CD14-positive monocyte (primary cell): Measurements from ENCODE around the gene SPATS2L. TPM values are rescaled to one million over a fixed set of nuclear protein-coding genes. Genes with fewer than 3 reads are reported as not detected.

Source experiments
- DNase-seq, 3 donors: peaks; one replicate each; pipeline ENCODE4 v3.0.0-alpha.2; 2011 to 2022
- H2AFZ ChIP-seq: 2 replicates; pipeline ENCODE4 v1.6.0; 2012; ENCODE audit warnings: mild to moderate bottlenecking, low read depth, low read length, inconsistent platforms; ENCODE audit not compliant: insufficient read depth, poor library complexity, severe bottlenecking
- H3K27ac ChIP-seq, 2 donors: 1 replicate in 1 of 2; 2 replicates in 1 of 2; pipeline ENCODE4 v1.5.1; 2012 to 2013; ENCODE audit warnings: low read length in 2 of 2, control low read depth in 1 of 2, inconsistent platforms in 1 of 2, low read depth in 1 of 2, mild to moderate bottlenecking in 1 of 2
- H3K27me3 ChIP-seq, 2 donors: one replicate each; pipeline versions ENCODE4 v1.6.0 to v1.6.1; 2011 to 2013; ENCODE audit warnings: low read length in 2 of 2; ENCODE audit not compliant: control insufficient read depth in 2 of 2, insufficient read depth in 2 of 2
- H3K36me3 ChIP-seq, 2 donors: replicated peaks in 1 of 2; 1 replicate in 1 of 2; 2 replicates in 1 of 2; pipeline versions ENCODE4 v1.5.1 to v1.6.1; 2012 to 2013; ENCODE audit warnings: low read length in 2 of 2, control low read depth in 1 of 2, inconsistent platforms in 1 of 2, mild to moderate bottlenecking in 1 of 2; ENCODE audit not compliant: insufficient read depth in 2 of 2, control insufficient read depth in 1 of 2
- H3K4me1 ChIP-seq, 2 donors: 1 replicate in 1 of 2; 2 replicates in 1 of 2; pipeline versions ENCODE4 v1.5.1 to v1.6.1; 2012 to 2013; ENCODE audit warnings: low read length in 2 of 2, control low read depth in 1 of 2, inconsistent platforms in 1 of 2, mild to moderate bottlenecking in 1 of 2, moderate library complexity in 1 of 2; ENCODE audit not compliant: insufficient read depth in 2 of 2, control insufficient read depth in 1 of 2
- H3K4me2 ChIP-seq: replicated peaks from 2 replicates; pipeline ENCODE3; 2012; ENCODE audit warnings: low read length, moderate library complexity, mild to moderate bottlenecking; ENCODE audit not compliant: poor library complexity, severe bottlenecking; ENCODE audit errors: extremely low read depth
- H3K4me3 ChIP-seq, 3 experiments: fragments of 200-600 bp in 1 of 3; sonication (generic) in 1 of 3; replicated peaks in 1 of 3; 1 replicate in 2 of 3; 2 replicates in 1 of 3; pipeline ENCODE4 v1.5.1; 2011 to 2013; ENCODE audit warnings: low read length in 3 of 3, mild to moderate bottlenecking in 3 of 3, control low read depth in 2 of 3, low read depth in 2 of 3, inconsistent platforms in 1 of 3, moderate library complexity in 1 of 3
- H3K79me2 ChIP-seq: 2 replicates; pipeline ENCODE4 v1.6.0; 2012; ENCODE audit warnings: mild to moderate bottlenecking, control low read depth, inconsistent platforms, low read length, moderate library complexity; ENCODE audit not compliant: insufficient read depth
- H3K9ac ChIP-seq: 2 replicates; pipeline ENCODE4 v1.6.0; 2017; ENCODE audit warnings: low read length, mild to moderate bottlenecking; ENCODE audit not compliant: insufficient read depth, poor library complexity, severe bottlenecking
- H3K9me3 ChIP-seq, 2 donors: replicated peaks in 1 of 2; 1 replicate in 1 of 2; 2 replicates in 1 of 2; pipeline versions ENCODE4 v1.5.1 to v1.6.1; 2012 to 2013; ENCODE audit warnings: low read length in 2 of 2, control low read depth in 1 of 2; ENCODE audit not compliant: control insufficient read depth in 1 of 2, insufficient read depth in 1 of 2
- H4K20me1 ChIP-seq: 2 replicates; pipeline ENCODE4 v1.6.0; 2012; ENCODE audit warnings: mild to moderate bottlenecking, low read length, control low read depth, moderate library complexity; ENCODE audit not compliant: insufficient read depth
- H3K27ac Mint-ChIP-seq, 7 donors: one replicate each; pipeline ENCODE4 v1.8.0; 2020; ENCODE audit warnings: mild to moderate bottlenecking in 7 of 7, mixed read lengths in 7 of 7, moderate library complexity in 6 of 7, inconsistent platforms in 2 of 7
- H3K27me3 Mint-ChIP-seq, 3 donors: one replicate each; pipeline ENCODE4 v1.8.0; 2021 to 2022; ENCODE audit warnings: low read depth in 3 of 3, mild to moderate bottlenecking in 3 of 3, mixed read lengths in 3 of 3, moderate library complexity in 3 of 3, inconsistent platforms in 1 of 3
- H3K36me3 Mint-ChIP-seq, 2 donors: one replicate each; pipeline ENCODE4 v1.8.0; 2020; ENCODE audit warnings: mixed read lengths in 2 of 2, inconsistent platforms in 1 of 2, mild to moderate bottlenecking in 1 of 2
- H3K4me1 Mint-ChIP-seq: one replicate; pipeline ENCODE4 v1.8.0; 2020; ENCODE audit warnings: mild to moderate bottlenecking, mixed read lengths
- H3K4me3 Mint-ChIP-seq, 2 donors: one replicate each; pipeline ENCODE4 v1.8.0; 2020; ENCODE audit warnings: mild to moderate bottlenecking in 2 of 2, mixed read lengths in 2 of 2, moderate library complexity in 1 of 2
- H3K9me3 Mint-ChIP-seq, 7 donors: one replicate each; pipeline ENCODE4 v1.8.0; 2020 to 2022; ENCODE audit warnings: mixed read lengths in 7 of 7, mild to moderate bottlenecking in 6 of 7, moderate library complexity in 6 of 7, inconsistent platforms in 2 of 7
- WGBS: methylation state at CpG from one replicate; pipeline ENCODE4 v1.1.5; 2013; ENCODE audit warnings: missing lambda C conversion rate; ENCODE audit not compliant: insufficient coverage; 5-methylcytosine and 5-hydroxymethylcytosine counted together
- intact Hi-C, 2 donors: fragments of 100-400 bp; cut with micrococcal nuclease; formaldehyde crosslinking; loops; one replicate each; pipeline versions ENCODE4 v1.15.0 to v1.15.1; 2023
- polyA plus RNA-seq, 3 donors: library from polyadenylated mRNA; depleted of rRNA in 1 of 3; unstranded in 2 of 3; stranded (reverse) in 1 of 3; fragments of 300-500 nt in 2 of 3; fragments of >200 nt in 1 of 3; fragmentation: Illumina TruSeq in 2 of 3; gene quantifications; 1 replicate in 2 of 3; 2 replicates in 1 of 3; pipeline ENCODE4 v1.2.3, GENCODE V29; 2012 to 2021
- TF ChIP-seq, protein P1 (sequence below): fragments of 200-600 bp; IDR thresholded peaks from one replicate; pipeline ENCODE4 v1.8.0; 2022; ENCODE audit warnings: antibody characterized with exemption, mild to moderate bottlenecking

The SPATS2L gene
- polyA plus RNA-seq, 3 donors, result 2.7 to 5.2 (median 3.2) TPM

DNA sequence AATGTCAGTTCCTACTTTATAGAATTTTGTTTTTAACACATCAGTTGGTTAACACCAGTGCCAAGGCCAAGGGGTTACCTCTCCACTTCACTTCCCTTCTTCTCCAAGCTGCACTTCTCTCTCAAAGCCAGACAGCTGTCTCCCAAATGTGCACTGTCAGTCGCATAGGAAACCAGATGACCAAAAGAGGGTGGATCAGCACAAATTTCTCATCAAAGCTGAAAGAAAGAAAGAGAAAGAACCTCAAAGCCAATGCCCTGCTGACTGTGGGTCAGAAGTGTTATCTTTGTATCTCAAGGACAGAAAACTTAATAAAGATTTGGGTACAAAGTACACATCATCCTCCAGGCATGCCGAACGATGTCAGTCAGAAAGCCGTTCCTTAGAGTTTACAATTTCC, 32.2 kb downstream of the SPATS2L start:
- H3K4me2 ChIP-seq, result peak overlapping the region; percentile 65
- WGBS, result no CpG with 5 or more reads among the region's 4 CpGs
- DNase-seq, result peak; percentile 11 to 18 (median 16)
- no peaks in the 10 kb centered on the region for H4K20me1 ChIP-seq
- peaks cover 20% of the 10 kb centered on the region for H3K4me1 Mint-ChIP-seq
- H3K4me3 ChIP-seq, result peak overlapping the region in 2 of 3 experiments; percentile 29 to 55
- H3K4me1 ChIP-seq, result peaks cover 13 to 15% of the 10 kb centered on the region in 2 donors
- intact Hi-C loops, result no loop called here
- no peaks in the 10 kb centered on the region for H3K27me3 ChIP-seq
- H2AFZ ChIP-seq, result peak overlapping the region; percentile 27
- no peaks in the 10 kb centered on the region for H3K9me3 ChIP-seq
- H3K36me3 Mint-ChIP-seq, result no peaks in the 10 kb centered on the region
- TF ChIP-seq, protein P1, sequence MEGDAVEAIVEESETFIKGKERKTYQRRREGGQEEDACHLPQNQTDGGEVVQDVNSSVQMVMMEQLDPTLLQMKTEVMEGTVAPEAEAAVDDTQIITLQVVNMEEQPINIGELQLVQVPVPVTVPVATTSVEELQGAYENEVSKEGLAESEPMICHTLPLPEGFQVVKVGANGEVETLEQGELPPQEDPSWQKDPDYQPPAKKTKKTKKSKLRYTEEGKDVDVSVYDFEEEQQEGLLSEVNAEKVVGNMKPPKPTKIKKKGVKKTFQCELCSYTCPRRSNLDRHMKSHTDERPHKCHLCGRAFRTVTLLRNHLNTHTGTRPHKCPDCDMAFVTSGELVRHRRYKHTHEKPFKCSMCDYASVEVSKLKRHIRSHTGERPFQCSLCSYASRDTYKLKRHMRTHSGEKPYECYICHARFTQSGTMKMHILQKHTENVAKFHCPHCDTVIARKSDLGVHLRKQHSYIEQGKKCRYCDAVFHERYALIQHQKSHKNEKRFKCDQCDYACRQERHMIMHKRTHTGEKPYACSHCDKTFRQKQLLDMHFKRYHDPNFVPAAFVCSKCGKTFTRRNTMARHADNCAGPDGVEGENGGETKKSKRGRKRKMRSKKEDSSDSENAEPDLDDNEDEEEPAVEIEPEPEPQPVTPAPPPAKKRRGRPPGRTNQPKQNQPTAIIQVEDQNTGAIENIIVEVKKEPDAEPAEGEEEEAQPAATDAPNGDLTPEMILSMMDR, result no peak
- no peaks in the 10 kb centered on the region for H3K79me2 ChIP-seq
- H3K9ac ChIP-seq, result peak overlapping the region; percentile 13
- no peaks in the 10 kb centered on the region for H3K36me3 ChIP-seq
- peaks cover 0 to 3% (median 0%) of the 10 kb centered on the region in 3 donors for H3K27me3 Mint-ChIP-seq
- peaks cover 0 to 5% (median 0%) of the 10 kb centered on the region in 7 donors for H3K9me3 Mint-ChIP-seq
- H3K4me3 Mint-ChIP-seq, result peak overlapping the region in 1 of 2 donors; percentile 76
- H3K27ac ChIP-seq, result peak overlapping the region in 1 of 2 donors; percentile 33
- no peak overlapping the region for H3K27ac Mint-ChIP-seq

DNA sequence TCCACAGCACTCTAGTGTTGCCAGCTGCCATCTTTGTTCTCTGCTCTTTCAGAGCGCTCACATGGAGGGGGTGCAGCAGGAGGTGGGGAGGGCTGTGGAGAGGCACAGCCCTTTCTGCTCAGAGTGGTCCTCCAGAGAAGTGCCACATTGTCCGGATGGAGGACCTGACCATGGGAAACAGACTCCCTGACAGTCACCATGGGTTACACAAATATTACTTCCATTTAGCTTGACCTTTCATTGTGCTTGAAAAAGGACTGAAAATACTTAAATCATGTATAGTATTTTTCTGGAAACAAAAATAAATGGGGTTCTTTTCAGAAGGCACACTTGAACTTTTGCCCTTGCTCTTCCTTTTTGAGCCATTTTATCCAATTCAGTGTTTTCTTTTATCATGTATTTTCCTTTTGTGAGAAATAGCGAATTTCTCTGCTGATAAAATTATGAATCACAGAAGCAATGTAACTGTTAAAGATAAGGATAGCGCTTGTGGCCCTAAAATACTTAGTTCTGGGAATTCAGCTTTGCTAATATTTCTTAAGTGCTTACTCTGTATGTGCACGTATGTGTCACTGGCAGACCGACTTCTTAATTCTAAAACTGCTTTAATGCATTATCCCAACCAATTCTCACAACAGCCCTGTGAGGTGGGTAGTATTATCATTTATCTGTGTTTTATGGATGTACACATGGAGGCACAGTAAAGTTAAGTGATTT, 34.2 kb downstream of the SPATS2L start:
- H3K4me2 ChIP-seq, result no peak overlapping the region

More for the DNA sequence above, 34.2 kb downstream of the SPATS2L start:
- Histone ChIP-seq H2AFZ (no peak overlapping the region), H3K36me3 (no peaks in the 10 kb centered on the region), H4K20me1 (no peaks in the 10 kb centered on the region), H3K4me1 (peaks cover 13 to 15% of the 10 kb centered on the region in 2 donors), H3K9me3 (no peaks in the 10 kb centered on the region), H3K27ac (no peak overlapping the region), H3K9ac (no peak overlapping the region), H3K4me3 (no peak overlapping the region), H3K79me2 (no peaks in the 10 kb centered on the region), H3K27me3 (no peaks in the 10 kb centered on the region)
- peaks cover 0 to 2% (median 0%) of the 10 kb centered on the region in 7 donors for H3K9me3 Mint-ChIP-seq
- peaks cover 20% of the 10 kb centered on the region for H3K4me1 Mint-ChIP-seq
- peaks cover 0 to 3% (median 0%) of the 10 kb centered on the region in 3 donors for H3K27me3 Mint-ChIP-seq
- no CpG with 5 or more reads among the region's 6 CpGs for WGBS
- H3K27ac Mint-ChIP-seq, result peak overlapping the region in 1 of 7 donors; percentile 21
- TF ChIP-seq, protein P1, result no peak
- no peak overlapping the region for H3K4me3 Mint-ChIP-seq
- intact Hi-C loops, result no loop called here
- no peak for DNase-seq
- no peaks in the 10 kb centered on the region for H3K36me3 Mint-ChIP-seq
